GM10248 (cell line): ENCODE results near the gene SLC7A4.

Experiments used
- CTCF ChIA-PET: fragments of 300-600 bp; sonication (Branson Sonifier 250); formaldehyde crosslinking; extraction: SDS; loops from one replicate; lab custom pipeline; 2021; ENCODE audit warnings: antibody characterized with exemption; lab: Yijun Ruan, JAX
- POLR2A ChIA-PET: fragments of 350-650 bp; sonication (Branson Sonifier 250); formaldehyde crosslinking; extraction: SDS; loops from one replicate; lab custom pipeline; 2020; ENCODE audit warnings: antibody characterized with exemption; lab: Yijun Ruan, JAX
- DNase-seq: peaks from one replicate; pipeline ENCODE4 v3.0.0; 2012; ENCODE audit errors: extremely low spot score
- CTCF ChIP-seq: IDR thresholded peaks from 2 replicates; pipeline ENCODE4 v1.5.1; 2012; ENCODE audit warnings: mild to moderate bottlenecking, low read depth; ENCODE audit errors: extremely low read depth, missing control alignments, control extremely low read depth

Gene SLC7A4

DNA sequence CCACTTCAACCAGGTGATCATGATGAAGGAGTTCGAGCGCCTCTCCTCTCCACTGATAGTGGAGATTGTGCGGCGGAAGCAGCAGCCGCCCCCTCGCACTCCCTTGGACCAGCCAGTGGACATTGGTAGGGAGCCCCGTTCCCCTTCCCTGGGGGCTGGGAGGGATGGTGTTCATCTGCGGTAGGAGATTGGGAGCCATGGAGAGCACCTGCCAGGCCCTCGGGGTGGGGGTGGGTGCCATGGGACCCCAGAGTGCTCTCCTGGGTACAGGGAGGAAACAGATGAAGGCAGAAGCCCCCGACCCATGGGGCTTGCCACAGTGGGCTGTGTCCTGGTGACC lies 37.5 kb downstream of the SLC7A4 start:
- ChIA-PET POLR2A (no interaction called here), CTCF (no interaction called here)
- no peak for DNase-seq
- no peak for TF ChIP-seq CTCF

DNA sequence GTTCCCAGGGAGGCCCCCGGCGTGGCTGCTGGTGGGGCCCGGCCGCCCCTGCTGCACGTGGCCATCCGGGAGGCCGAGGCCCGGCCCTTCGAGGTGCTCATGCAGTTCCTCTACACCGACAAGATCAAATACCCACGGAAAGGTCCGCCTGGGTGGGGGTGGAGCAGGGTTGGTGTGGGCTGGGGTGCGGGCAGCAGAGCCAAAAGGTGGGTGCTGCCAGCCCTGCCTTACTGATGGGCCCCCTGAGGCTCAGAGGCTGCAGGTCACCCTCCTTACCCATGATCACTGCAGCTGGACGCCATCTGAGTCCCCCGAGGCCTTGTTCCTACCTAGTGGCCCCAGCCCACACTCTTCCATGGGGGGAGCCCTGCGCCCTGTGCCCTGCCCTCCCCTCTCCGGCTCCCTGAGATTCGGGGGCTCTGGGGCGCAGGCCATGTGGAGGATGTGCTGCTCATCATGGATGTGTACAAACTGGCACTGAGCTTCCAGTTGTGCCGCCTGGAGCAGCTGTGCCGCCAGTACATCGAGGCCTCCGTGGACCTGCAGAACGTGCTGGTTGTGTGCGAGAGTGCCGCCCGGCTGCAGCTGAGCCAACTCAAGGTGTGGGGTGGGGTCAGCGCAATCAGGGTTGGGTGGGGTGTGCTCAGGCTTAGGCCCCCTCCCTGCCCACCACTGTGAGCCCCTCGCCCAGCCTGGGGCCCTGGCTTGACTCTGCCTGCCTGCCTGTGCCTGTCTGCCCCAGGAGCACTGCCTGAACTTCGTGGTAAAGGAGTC lies 38.0 kb downstream of the SLC7A4 start:
- no peak for DNase-seq
- CTCF ChIA-PET: no interaction called here
- POLR2A ChIA-PET: no interaction called here
- TF ChIP-seq CTCF: no peak

- ChIA-PET CTCF (interaction anchor here (1.2 kb wide), 1 partner anchor 12 kb away, joined by 6 read pairs; the partner anchor contains the start of gene LZTR1), POLR2A (interaction anchor here (0.6 kb wide), 1 partner anchor 12 kb away, joined by 3 read pairs; the partner anchor contains the start of gene LZTR1)
- DNase-seq: no peak
- no peak for TF ChIP-seq CTCF
Measured at GRCh38 chr22:20993304-20994127, 38.8 kb downstream of the SLC7A4 start.

GRCh38 chr22:20992456-20993303 lies 39.7 kb downstream of the SLC7A4 start:
- POLR2A ChIA-PET: no interaction called here
- DNase-seq: no peak
- CTCF ChIA-PET: interaction anchor here (1.2 to 1.6 kb wide), 3 partner anchors 10 to 32 kb away, joined by 5 to 6 read pairs (median 6); partner anchors contain the start of gene LZTR1
- TF ChIP-seq CTCF: no peak

DNA sequence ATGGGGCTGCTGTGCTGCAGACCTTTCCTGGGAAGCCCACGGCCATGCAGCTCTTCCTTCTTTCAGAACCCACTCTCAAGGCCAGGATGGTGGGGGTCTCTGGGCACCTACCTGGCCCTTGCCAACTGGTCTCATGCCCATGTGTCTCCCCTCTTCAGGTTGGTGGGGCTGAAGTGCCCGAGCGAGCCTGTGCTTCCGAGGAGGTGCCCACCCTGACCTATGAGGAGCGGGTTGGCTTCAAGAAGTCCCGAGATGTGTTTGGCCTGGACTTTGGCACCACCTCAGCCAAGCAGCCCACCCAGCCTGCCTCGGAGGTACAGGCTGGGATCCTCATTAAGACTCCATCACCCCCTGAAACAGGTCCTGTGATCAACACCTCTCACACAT lies 40.3 kb downstream of the SLC7A4 start:
- ChIA-PET CTCF (interaction anchor here (1.6 kb wide), 2 partner anchors 10 to 31 kb away, joined by 5 to 6 read pairs; partner anchors contain the start of gene LZTR1), POLR2A (no interaction called here)
- TF ChIP-seq CTCF: no peak
- DNase-seq: no peak
